ENCODE data around the gene ARHGAP18.

ARHGAP18 gene

GRCh38 chr6:129609635-129610034 lies 100.3 kb downstream of the ARHGAP18 start:
- DNase-seq, result no peak

GRCh38 chr6:129608886-129609537 lies 101.0 kb downstream of the ARHGAP18 start:
- no peak for DNase-seq

DNA sequence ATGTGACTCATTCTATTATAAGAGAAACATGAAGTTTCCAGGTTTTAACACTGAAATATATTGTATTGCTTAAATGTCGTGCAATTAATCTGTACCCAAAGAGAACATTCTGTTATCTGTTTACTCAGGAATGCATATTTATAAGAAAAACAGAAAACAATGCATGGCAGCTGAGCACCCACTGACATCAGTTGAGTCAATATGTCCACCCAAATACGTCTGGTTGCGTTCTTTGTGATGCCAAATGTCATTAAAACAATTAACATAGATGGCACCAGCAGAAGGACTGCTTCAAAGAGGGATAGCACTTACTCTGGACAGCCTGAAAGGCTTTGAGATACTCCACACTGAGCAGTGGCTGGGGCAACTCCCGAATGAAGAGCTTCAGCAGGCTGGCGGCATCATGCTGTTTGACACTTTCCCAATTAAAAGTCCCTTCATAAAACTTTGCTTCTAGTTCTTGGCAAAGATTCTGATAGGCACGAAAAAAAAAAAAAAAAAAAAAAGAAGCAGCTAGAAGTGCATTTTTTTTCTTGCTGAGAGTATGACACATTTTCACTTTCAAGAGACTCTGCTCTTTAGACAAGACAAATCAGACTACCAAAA lies 102.3 kb downstream of the ARHGAP18 start:
- DNase-seq, result no peak

DNA sequence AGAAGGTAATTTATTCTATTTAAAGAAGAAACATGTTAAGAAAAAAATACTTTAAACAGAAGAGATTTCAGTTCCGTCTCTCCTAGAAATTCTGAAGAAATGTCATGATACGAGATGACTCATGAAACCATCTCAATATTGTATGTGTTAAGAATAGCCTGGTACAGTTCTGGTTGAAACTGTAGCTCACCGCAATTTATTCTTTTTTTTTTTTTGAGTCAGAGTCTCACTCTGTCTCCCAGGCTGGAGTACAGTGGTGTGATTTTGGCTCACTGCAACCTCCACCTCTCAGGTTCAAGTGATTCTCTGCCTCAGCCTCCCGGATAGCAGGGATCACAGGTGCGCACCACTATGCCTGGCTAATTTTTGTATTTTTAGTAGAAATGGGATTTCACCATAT lies 103.3 kb downstream of the ARHGAP18 start:
- DNase-seq, result no peak

DNA sequence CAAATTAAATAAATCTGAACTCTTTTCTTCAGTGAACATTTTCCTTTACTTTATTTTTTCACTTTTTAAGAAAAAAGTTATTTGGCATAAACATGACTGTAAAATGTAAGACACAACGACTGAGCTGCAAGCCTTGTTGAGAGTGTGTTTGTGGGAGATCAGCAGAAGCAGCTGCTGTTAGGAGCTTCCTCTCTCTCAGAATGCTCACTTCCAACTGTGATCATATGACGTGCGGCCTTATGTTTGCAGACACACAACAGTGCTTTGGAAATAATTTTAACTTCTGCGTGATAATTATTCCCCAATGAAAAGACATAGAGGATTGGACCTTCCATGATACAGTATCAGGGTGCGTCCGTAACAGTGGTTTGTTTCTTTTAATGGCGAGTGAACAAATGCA lies 104.0 kb downstream of the ARHGAP18 start:
- no peak for DNase-seq

DNA sequence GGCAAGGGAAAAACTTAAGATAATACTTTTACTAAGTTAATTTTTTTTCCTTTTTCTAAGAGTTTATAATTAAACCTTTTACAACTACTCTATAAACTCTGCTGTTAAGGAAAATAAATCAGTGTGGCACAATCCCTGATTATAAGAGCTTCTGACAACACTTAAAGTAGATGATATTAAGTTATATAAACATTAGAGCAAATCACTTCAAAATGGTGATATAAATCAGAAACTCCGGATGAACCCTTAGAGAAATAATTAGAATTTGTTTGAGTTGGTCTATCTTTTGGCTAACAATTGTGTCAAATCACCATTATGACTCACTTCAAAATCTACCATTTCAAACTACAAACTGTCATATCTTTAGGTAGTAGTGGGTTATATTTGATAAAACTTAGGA lies 104.9 kb downstream of the ARHGAP18 start:
- no peak for DNase-seq

DNA sequence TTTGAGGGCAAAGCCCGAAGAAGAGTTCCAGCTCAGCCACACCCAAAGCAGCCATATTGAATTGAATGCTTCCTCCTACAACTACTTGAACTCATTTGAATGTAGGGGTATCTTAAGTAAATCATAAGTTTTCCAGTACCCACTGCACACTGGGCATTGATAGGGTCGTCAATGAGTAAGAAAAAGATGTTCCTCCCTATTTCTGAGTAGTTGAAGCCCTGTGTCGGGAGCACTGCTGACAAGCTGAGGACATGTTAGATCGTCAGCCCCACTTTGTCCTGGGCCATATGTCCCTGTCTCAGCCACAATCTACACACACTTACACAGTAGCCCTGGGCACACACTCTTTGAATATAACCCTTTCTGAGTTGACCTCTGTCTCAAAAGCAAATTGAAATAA lies 105.7 kb downstream of the ARHGAP18 start:
- no peak for DNase-seq

DNA sequence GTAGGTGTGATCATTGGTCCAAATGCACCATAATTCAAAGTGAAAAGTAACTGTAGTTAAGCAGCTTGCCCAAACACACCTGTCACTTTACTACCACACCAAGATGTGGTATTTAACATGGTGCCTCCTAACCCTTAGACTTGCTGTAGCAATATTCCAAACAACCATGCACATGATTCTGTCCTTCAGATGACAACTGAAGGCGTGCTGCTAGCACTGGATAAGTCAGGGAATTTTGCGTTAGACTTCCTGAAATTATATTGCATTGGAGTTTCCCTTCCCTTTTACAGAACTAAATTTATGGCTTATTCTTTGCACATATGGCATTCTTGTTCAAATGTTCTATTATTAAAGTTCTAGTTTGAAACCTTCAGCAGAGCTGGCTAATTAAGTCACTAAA lies 106.2 kb downstream of the ARHGAP18 start:
- no peak for DNase-seq

- DNase-seq, result no peak
These were observed 108.7 kb downstream of the ARHGAP18 start for GRCh38 chr6:129601323-129601722.

DNA sequence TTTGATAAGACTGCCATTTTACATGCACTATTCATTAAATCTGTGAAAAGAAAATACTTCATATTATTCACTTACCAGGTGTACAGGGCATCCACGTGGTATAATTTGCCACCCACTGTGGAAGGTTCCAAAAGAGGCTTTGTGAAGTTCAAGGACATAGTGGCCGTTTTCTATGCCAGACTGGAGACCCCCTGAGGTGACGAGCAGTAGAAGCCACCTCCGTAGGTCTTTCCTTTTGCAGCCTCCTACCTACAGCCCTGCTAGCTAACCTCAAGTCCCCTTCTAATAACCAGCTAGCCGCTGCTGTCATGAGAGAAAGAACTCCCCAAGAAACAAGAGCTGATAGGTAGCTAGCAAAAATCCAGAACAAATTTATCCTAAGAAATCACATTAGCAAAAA lies 110.5 kb downstream of the ARHGAP18 start:
- DNase-seq, result no peak

DNA sequence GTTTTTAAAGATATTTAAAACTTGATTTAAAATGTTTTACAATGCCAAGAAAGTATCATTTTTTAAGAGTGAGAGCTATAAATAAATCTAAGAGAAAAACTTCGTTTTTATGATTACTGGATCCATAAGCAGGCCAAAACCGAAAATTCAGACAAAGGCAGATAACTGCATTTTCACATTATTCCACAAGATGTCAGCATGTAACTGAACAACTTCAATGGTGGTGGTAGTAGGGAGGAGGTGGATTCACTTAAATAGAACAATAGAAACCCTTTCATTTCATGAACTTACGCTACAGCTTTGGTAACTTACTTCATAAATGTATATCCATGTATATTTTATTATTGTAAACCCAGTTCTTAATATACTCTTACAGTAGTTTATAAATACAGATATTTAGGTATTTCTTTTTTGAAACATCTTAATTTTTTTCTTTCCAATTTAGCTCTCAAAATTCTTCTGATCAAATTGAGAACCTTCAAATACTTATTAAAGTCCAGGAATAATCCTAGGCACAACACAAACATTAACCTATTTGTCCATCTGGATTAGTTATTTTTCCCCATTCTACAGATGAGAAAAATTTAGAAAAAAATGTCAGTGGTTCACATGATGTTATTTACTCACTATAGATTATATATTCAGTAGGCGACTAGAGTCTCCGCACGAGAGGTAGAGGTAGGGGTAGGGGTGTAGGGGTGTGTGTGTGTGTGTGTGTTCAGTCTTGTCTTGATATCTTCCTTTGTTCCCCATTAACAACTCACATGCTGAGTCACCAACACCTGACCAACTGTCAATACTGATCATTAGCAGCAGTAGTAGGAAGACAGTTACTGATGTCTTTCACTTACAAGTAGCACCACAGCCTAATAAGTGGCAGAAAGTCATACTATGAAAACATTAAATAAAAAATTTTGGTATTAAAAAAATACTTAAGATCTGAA lies 111.5 kb downstream of the ARHGAP18 start:
- DNase-seq, result no peak

DNA sequence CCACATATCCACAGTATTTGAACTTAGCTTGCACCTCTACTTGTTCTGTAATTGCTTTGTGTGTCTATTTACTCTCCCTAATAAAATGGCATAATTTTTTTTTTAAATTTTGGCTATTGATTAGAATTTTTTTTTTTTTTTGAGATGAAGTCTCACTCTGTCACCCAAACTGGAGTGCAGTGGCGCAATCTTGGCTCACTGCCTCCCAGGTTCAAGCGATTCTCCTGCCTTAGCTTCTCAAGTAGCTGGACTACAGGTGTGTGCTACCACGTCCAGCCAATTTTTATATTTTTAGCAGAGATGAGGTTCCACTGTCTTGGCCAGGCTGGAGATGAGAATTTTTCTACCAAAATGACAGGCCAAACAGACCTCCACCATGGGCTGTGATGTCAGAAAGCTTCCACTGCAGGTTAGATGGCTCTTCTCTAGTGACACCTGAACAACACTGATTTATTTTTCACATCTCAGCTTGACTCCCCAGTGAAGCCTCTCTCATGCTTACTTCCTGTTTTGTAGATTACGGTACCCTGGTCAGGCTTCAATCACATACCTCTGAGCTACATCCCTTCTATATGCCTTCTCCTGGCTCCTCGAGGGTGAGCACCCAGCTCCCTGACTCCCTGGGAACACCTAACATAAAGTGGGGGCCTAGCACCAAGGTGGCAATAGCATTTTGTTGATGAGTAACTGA lies 112.8 kb downstream of the ARHGAP18 start:
- DNase-seq, result no peak

DNA sequence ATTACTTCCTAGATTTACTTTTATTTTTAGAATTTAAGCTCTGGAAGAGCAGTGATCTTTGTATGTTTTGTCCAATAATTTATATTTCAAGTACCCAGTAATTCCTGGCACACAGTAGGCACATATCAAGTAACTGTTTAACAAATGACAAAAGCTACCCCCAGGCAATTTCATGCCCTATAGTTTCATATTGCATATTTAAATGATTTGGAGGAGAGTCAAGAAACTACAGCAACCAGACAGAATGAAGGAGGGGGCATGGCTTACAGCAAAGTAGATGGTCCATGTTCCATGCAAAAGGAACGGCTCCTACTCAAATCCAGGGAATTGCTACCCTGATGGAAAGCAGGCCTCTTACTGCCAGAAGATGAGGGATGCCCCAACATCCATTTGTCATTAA lies 113.5 kb downstream of the ARHGAP18 start:
- no peak for DNase-seq

- no peak for DNase-seq
These were observed 116.8 kb downstream of the ARHGAP18 start for GRCh38 chr6:129593233-129593564.

DNA sequence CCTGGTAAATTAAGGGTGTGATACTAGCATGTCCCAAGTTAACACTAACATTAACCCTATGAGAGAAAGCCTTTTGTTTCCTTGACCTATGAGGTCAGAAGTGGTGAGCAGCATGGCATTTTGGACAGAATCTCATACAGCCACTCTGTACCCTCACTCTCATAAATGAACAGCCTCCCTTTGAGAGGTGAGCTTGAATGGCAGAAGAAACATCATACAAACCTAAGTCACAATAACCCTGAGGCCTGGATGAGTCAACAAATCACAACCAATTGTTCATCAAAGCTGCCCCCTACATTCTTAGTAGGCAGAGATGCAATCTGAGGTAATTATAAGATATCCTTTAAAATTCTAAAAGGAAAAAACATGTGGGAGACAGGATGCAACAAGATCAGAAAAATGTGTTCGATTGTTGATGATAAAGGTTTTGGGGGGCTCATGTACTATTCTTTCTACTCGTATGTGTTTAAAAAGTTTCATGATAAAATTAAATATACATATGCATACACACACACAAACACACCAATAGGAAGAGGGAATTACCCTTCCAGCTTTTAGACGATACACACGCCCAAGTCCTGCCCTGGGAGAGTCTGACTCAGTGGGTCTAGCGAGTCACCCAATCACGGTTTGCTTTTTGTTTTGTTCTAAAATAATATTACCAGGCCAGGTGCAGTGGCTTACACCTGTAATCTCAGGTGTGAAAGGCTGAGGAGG lies 117.3 kb downstream of the ARHGAP18 start:
- no peak for DNase-seq

- no peak for DNase-seq
These were observed 119.5 kb downstream of the ARHGAP18 start for GRCh38 chr6:129590408-129591022.

DNA sequence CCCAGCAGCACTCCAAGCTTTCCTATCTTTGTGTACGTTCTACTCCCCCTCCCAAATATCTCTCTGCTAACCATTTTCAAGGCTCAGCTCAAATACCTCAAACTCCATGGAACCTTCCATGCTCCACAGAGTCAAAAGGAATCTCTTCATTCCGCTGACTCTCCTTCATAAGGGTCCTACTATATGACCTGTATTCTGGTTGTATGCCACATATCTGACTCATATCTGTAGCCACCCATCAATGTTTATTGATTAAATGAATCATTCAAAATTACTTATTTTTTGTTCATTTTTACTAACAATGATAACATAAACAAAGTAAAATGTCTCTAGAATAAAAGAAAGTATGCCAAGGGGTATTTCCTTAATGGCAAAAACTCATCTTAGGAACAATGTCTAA lies 123.2 kb downstream of the ARHGAP18 start:
- no peak for DNase-seq

GRCh38 chr6:129583866-129584265 lies 126.1 kb downstream of the ARHGAP18 start:
- no peak for DNase-seq

GRCh38 chr6:129578315-129578714 lies 131.7 kb downstream of the ARHGAP18 start:
- DNase-seq, result no peak

DNA sequence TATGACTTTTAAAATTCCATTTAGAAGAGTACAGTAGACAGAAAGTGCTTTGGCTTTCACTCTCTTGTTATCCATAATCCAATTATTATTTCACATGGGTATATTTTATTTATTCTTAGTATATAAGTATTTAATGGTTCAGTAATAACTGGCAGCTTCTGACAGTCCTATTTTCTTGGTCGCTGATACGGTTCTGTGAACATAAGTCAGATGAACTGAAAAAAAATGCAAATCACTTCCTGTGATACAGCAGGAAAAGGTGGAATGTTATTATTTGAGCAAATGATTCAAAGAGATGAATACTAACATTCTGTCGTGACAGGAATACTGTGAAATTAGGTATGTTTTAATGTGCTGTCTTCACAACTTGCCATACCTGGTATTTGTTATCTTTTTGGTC lies 132.3 kb downstream of the ARHGAP18 start:
- DNase-seq, result no peak

DNA sequence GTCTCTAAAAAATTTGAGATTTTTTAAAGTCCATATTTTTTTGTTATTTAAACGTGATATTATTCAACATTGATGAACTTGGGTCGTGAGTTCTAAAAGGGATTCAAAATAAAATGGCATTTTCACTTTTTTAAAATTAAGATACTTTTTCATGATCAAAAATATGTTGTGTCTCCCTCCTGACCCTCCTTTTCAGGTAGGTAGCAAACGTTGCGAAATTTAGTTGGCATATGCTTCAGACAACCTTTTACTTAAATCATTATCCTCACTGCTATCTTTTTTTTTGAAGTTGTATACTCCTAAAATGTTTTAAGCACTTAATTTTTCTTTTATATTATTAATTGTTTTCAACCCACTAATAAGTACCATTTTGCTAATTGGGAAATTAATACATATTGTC lies 133.5 kb downstream of the ARHGAP18 start:
- DNase-seq, result no peak

GRCh38 chr6:129575378-129576118 lies 134.4 kb downstream of the ARHGAP18 start:
- no peak for DNase-seq

All from activated CD8-positive, alpha-beta memory T cell treated with anti-CD3 and anti-CD28 coated beads for 24 hours (primary cell).